HepG2 (cell line): ENCODE results near the gene STXBP2. TPM values are rescaled to one million over a fixed set of nuclear protein-coding genes. Genes with fewer than 3 reads are reported as not detected.

Source experiments
- ATAC-seq: fragments of 200-7000 bp; cut with Tn5 transposase; 3 replicates; pipeline ENCODE4 v1.9.1; 2020; ENCODE audit warnings: mild to moderate bottlenecking, moderate library complexity
- BruUV-seq: library from RNA; stranded (reverse); fragments of 400-500 nt; replicated peaks from 2 replicates; lab custom pipeline; 2021; lab: Mats Ljungman, UMichigan
- CTCF ChIA-PET: fragments of 300-600 bp; formaldehyde crosslinking; extraction: SDS; loops from one replicate; lab custom pipeline; 2021; ENCODE audit warnings: low total read pairs, inconsistent platforms, low intra/inter-chr PET ratio; lab: Yijun Ruan, JAX
- POLR2A ChIA-PET: fragments of 350-600 bp; sonication (Branson Sonifier 250); formaldehyde crosslinking; loops from one replicate; lab custom pipeline; 2020; ENCODE audit warnings: antibody characterized with exemption, inconsistent platforms; lab: Yijun Ruan, JAX
- DNase-seq: peaks from one replicate; pipeline ENCODE4 v3.0.0-alpha.2; 2015; ENCODE audit warnings: low spot score
- FAIRE-seq: peaks from 3 replicates; lab custom pipeline; 2011; peaks lifted over from hg19 to GRCh38; lab: Jason Lieb, UNC
- H2AFZ ChIP-seq: one replicate; pipeline ENCODE4 v1.6.1; 2011; ENCODE audit warnings: low read length, inconsistent platforms
- H3K27ac ChIP-seq: fragments of 300-600 bp; 3 replicates; pipeline ENCODE4 v1.8.0; 2011; ENCODE audit warnings: mixed run types, mild to moderate bottlenecking, mixed read lengths, low read length, inconsistent platforms; ENCODE audit not compliant: insufficient read depth; ENCODE audit errors: extremely low read length
- H3K27me3 ChIP-seq, 2 experiments: fragments of 200-600 bp in 1 of 2; 2 replicates in 1 of 2; 3 replicates in 1 of 2; pipeline versions ENCODE4 v1.6.0 to v1.8.0; 2011; ENCODE audit warnings: low read length in 2 of 2, mild to moderate bottlenecking in 2 of 2, moderate library complexity in 2 of 2, inconsistent platforms in 1 of 2; ENCODE audit not compliant: insufficient read depth in 2 of 2, control insufficient read depth in 1 of 2
- H3K36me3 ChIP-seq, 2 experiments: fragments of 200-600 bp in 1 of 2; replicated peaks in 1 of 2; 2 replicates in 1 of 2; 3 replicates in 1 of 2; pipeline versions ENCODE4 v1.5.1 to v1.8.0; 2011; ENCODE audit warnings: low read length in 2 of 2, inconsistent platforms in 1 of 2; ENCODE audit not compliant: insufficient read depth in 2 of 2, control insufficient read depth in 1 of 2
- H3K4me1 ChIP-seq: 2 replicates; pipeline ENCODE4 v1.5.1; 2012; ENCODE audit warnings: low read length, inconsistent platforms; ENCODE audit not compliant: insufficient read depth
- H3K4me2 ChIP-seq: 2 replicates; pipeline ENCODE4 v1.6.0; 2011; ENCODE audit warnings: low read depth, low read length, inconsistent platforms
- H3K4me3 ChIP-seq, 3 experiments: fragments of 200-600 bp in 1 of 3; sonication (generic), shearing (Covaris generic) in 1 of 3; replicated peaks in 1 of 3; 2 replicates each; pipeline ENCODE4 v1.5.1; 2011 to 2016; ENCODE audit warnings: low read length in 3 of 3, inconsistent platforms in 2 of 3, low read depth in 2 of 3, mild to moderate bottlenecking in 2 of 3, control low read depth in 1 of 3, mixed read lengths in 1 of 3; ENCODE audit not compliant: insufficient read depth in 1 of 3
- H3K79me2 ChIP-seq: one replicate; pipeline ENCODE4 v1.6.1; 2011; ENCODE audit warnings: low read length, inconsistent platforms; ENCODE audit not compliant: insufficient read depth
- H3K9ac ChIP-seq: 2 replicates; pipeline ENCODE4 v1.6.0; 2011; ENCODE audit warnings: mild to moderate bottlenecking, low read depth, low read length, inconsistent platforms; ENCODE audit not compliant: insufficient read depth
- H3K9me3 ChIP-seq: 2 replicates; pipeline ENCODE4 v1.5.1; 2012; ENCODE audit warnings: mild to moderate bottlenecking, low read length
- H4K20me1 ChIP-seq: 2 replicates; pipeline ENCODE4 v1.6.0; 2011; ENCODE audit warnings: inconsistent platforms, mild to moderate bottlenecking, low read length, moderate library complexity; ENCODE audit not compliant: insufficient read depth
- ARID3A ChIP-seq: IDR thresholded peaks from 2 replicates; pipeline ENCODE4 v1.6.1; 2012; ENCODE audit warnings: low read depth, low read length, improper control_type of control experiment
- ETV5 ChIP-seq: IDR thresholded peaks from 2 replicates; pipeline ENCODE4 v1.6.1; 2018; ENCODE audit warnings: missing biosample characterization, missing genetic modification reagents, inconsistent platforms, borderline replicate concordance
- GABPA ChIP-seq, 2 experiments: IDR thresholded peaks; 2 replicates each; pipeline ENCODE4 v1.6.1; 2011 to 2016; ENCODE audit warnings: low read depth in 2 of 2, low read length in 1 of 2, missing biosample characterization in 1 of 2, missing genetic modification characterization in 1 of 2
- HMGXB4 ChIP-seq, 2 experiments: sonication (generic) in 1 of 2; formaldehyde crosslinking in 1 of 2; IDR thresholded peaks; 2 replicates each; pipeline versions ENCODE4 v1.4.0 to v1.6.1; 2018 to 2020; ENCODE audit warnings: missing genetic modification reagents in 2 of 2, borderline replicate concordance in 1 of 2, low read depth in 1 of 2, mild to moderate bottlenecking in 1 of 2, missing biosample characterization in 1 of 2
- HOMEZ ChIP-seq: IDR thresholded peaks from 2 replicates; pipeline ENCODE4 v1.6.1; 2016; ENCODE audit warnings: low read depth
- NCOR1 ChIP-seq: fragments of 200-600 bp; sonication (generic); IDR thresholded peaks from 2 replicates; pipeline ENCODE4 v1.7.0; 2017; ENCODE audit warnings: antibody characterized with exemption, low read length, borderline replicate concordance
- NFYC ChIP-seq: IDR thresholded peaks from 2 replicates; pipeline ENCODE4 v1.6.1; 2016; ENCODE audit warnings: missing genetic modification reagents, missing compliant biosample characterization
- NRL ChIP-seq: sonication (generic); formaldehyde crosslinking; IDR thresholded peaks from 2 replicates; pipeline ENCODE4 v1.5.0; 2020; ENCODE audit warnings: missing genetic modification reagents, mild to moderate bottlenecking, moderate library complexity, borderline replicate concordance
- PPARG ChIP-seq: conservative IDR thresholded peaks from 2 replicates; pipeline ENCODE4 v1.6.1; 2016; ENCODE audit warnings: missing biosample characterization, missing genetic modification reagents
- SMC3 ChIP-seq: IDR thresholded peaks from 2 replicates; pipeline ENCODE4 v1.6.1; 2011; ENCODE audit warnings: low read length, improper control_type of control experiment
- ZBTB37 ChIP-seq: sonication (generic); formaldehyde crosslinking; IDR thresholded peaks from 2 replicates; pipeline ENCODE4 v1.4.0; 2020; ENCODE audit warnings: mild to moderate bottlenecking, missing genetic modification reagents
- ZBTB38 ChIP-seq: sonication (generic); formaldehyde crosslinking; IDR thresholded peaks from 2 replicates; pipeline ENCODE4 v1.5.1; 2020; ENCODE audit warnings: mild to moderate bottlenecking, missing genetic modification reagents
- ZNF17 ChIP-seq: sonication (generic); formaldehyde crosslinking; IDR thresholded peaks from 2 replicates; pipeline ENCODE4 v1.5.0; 2020; ENCODE audit warnings: mild to moderate bottlenecking, missing genetic modification reagents
- ZNF446 ChIP-seq: sonication (generic); formaldehyde crosslinking; IDR thresholded peaks from 2 replicates; pipeline ENCODE4 v1.5.0; 2020; ENCODE audit warnings: mild to moderate bottlenecking, missing genetic modification reagents
- ZNF567 ChIP-seq: sonication (generic); formaldehyde crosslinking; IDR thresholded peaks from 2 replicates; pipeline ENCODE4 v1.8.1; 2023; ENCODE audit warnings: mild to moderate bottlenecking, missing genetic modification reagents, borderline replicate concordance
- WGBS: methylation state at CpG from one replicate; pipeline ENCODE4 v1.1.6; 2017; ENCODE audit warnings: low lambda C conversion rate; 5-methylcytosine and 5-hydroxymethylcytosine counted together
- in situ Hi-C: cut with HindIII; loops from 2 replicates; pipeline ENCODE4 v1.10.0; 2017; ENCODE audit warnings: low pct_unique_long_range_greater_than_20kb; ENCODE audit not compliant: extremely low pct_ligation_motif_present
- intact Hi-C: fragments of 100-400 bp; cut with micrococcal nuclease; formaldehyde crosslinking; loops from one replicate; pipeline ENCODE4 v1.10.0; 2022; ENCODE audit not compliant: unreplicated experiment
- polyA plus RNA-seq, 8 experiments: library from polyadenylated mRNA; depleted of rRNA in 3 of 8; stranded (reverse) in 7 of 8; unstranded in 1 of 8; fragments of >200 nt; fragmentation: Illumina TruSeq in 4 of 8; extraction: Trizol in 4 of 8; gene quantifications; 2 replicates each; pipeline versions ENCODE4 v1.2.1 to v1.2.3, GENCODE V29; 2011 to 2016; ENCODE audit warnings: low read depth in 4 of 8, missing spikeins in 1 of 8, mixed read lengths in 1 of 8; ENCODE audit not compliant: insufficient read depth in 1 of 8
- total RNA-seq, 5 experiments: library from RNA; depleted of rRNA; stranded (reverse); fragments of >200 nt; fragmentation: Illumina TruSeq; extraction: Trizol; gene quantifications; 2 replicates each; pipeline ENCODE4 v1.2.3, GENCODE V29; 2016; ENCODE audit warnings: low read depth in 1 of 5

The STXBP2 gene
- total and polyA plus RNA-seq, 2 of the 13 experiments (the other 11 are each of a cell fraction or from before 2014, with no cell fraction given) = 22.8 to 40.1 TPM

GRCh38 chr19:7637374-7638256 lies 705 bp downstream of the STXBP2 start:
- Histone ChIP-seq H4K20me1 (no peaks in the 10 kb centered on the region; the same call in 1 of the 2 replicates), H3K27me3 (no peaks in the 10 kb centered on the region; a peak in 1 of 5 replicates), H3K9me3 (no peaks in the 10 kb centered on the region), H3K27ac (peak overlapping the region; percentile 61), H2AFZ (no peak overlapping the region), H3K4me2 (peak overlapping the region; percentile 78), H3K9ac (peak overlapping the region; percentile 85), H3K36me3 (no peaks in the 10 kb centered on the region; a peak in 1 of 5 replicates), H3K79me2 (peaks cover 7% of the 10 kb centered on the region), H3K4me1 (peaks cover 23% of the 10 kb centered on the region), H3K4me3 (peak overlapping the region; percentile 93 to 96 (median 95))
- in situ Hi-C loops = no loop called here
- POLR2A ChIA-PET = interaction anchor here (0.7 to 1.5 kb wide), 3 partner anchors 15 to 43 kb away, joined by 4 to 12 read pairs (median 7); partner anchors contain the start of genes CAMSAP3 and TRAPPC5
- intact Hi-C loops = no loop called here
- WGBS = 53% methylated on average over 15 of the region's 30 CpGs
- ATAC-seq (peak; percentile 31), DNase-seq (no peak), FAIRE-seq (no peak)
- BruUV-seq = TSS peak; percentile 48
- CTCF ChIA-PET = no interaction called here
- no peak for TF ChIP-seq NFYC (CRISPR knock-in tag)
- TF ChIP-seq NRL (CRISPR knock-in tag) = no peak
- no peak; a peak in 1 of 4 replicates for TF ChIP-seq HMGXB4 (CRISPR knock-in tag; IDR thresholded peaks at IDR 0.05; ENCODE audit: borderline replicate concordance in 1 of 2, low read depth in 1 of 2)
- TF ChIP-seq ETV5 (CRISPR knock-in tag) = 0 out of 2 replicates have a peak, but pooled peaks have one; percentile 19
- no peak for TF ChIP-seq ZNF567 (CRISPR knock-in tag)
- no peak; the same call in 1 of the 2 replicates for TF ChIP-seq ZBTB38
- TF ChIP-seq GABPA (IDR thresholded peaks at IDR 0.05; ENCODE audit: low read depth, low read length) = peak; percentile 40
- TF ChIP-seq GABPA (CRISPR knock-in tag; IDR thresholded peaks at IDR 0.05; ENCODE audit: low read depth) = peak; percentile 46; the same call in 1 of the 2 replicates
- no peak for TF ChIP-seq ZNF17 (CRISPR knock-in tag)
- TF ChIP-seq ZBTB37 (CRISPR knock-in tag) = no peak
- no peak for TF ChIP-seq NCOR1
- TF ChIP-seq PPARG (CRISPR knock-in tag) = no peak
- TF ChIP-seq HOMEZ (CRISPR knock-in tag) = no peak
- TF ChIP-seq SMC3 = no peak
- no peak for TF ChIP-seq ARID3A
- no peak for TF ChIP-seq ZNF446 (CRISPR knock-in tag)
